ENCODE results near the gene WAPL. TPM values are rescaled to one million over a fixed set of nuclear protein-coding genes. Genes with fewer than 3 reads are reported as not detected.

Gene WAPL
- polyA plus RNA-seq, 1 donor from 2014 or later = 30.6 TPM

GRCh38 chr10:86506499-86506898 is 15.1 kb downstream of the WAPL start:
- H3K4me2 ChIP-seq (ENCODE audit: low read length) = no peak overlapping the region
- TF ChIP-seq SMC3 (conservative IDR thresholded peaks at IDR 0.05; ENCODE audit: poor library complexity) (no peak), MXI1 (conservative IDR thresholded peaks at IDR 0.05; ENCODE audit: poor library complexity, severe bottlenecking) (no peak), TAF1 (IDR thresholded peaks at IDR 0.05; ENCODE audit: low read depth) (no peak), EP300 (conservative IDR thresholded peaks at IDR 0.05; ENCODE audit: poor library complexity, severe bottlenecking) (no peak), EZH2 (IDR thresholded peaks at IDR 0.05; ENCODE audit: borderline replicate concordance, insufficient read depth, low read length, poor library complexity, severe bottlenecking) (no peak), RAD21 (conservative IDR thresholded peaks at IDR 0.05) (no peak), POLR2AphosphoS5 (IDR thresholded peaks at IDR 0.05) (no peak), CTCF (IDR thresholded peaks at IDR 0.05; ENCODE audit: poor library complexity, severe bottlenecking) (no peak)
- TF ChIP-seq, protein P1, sequence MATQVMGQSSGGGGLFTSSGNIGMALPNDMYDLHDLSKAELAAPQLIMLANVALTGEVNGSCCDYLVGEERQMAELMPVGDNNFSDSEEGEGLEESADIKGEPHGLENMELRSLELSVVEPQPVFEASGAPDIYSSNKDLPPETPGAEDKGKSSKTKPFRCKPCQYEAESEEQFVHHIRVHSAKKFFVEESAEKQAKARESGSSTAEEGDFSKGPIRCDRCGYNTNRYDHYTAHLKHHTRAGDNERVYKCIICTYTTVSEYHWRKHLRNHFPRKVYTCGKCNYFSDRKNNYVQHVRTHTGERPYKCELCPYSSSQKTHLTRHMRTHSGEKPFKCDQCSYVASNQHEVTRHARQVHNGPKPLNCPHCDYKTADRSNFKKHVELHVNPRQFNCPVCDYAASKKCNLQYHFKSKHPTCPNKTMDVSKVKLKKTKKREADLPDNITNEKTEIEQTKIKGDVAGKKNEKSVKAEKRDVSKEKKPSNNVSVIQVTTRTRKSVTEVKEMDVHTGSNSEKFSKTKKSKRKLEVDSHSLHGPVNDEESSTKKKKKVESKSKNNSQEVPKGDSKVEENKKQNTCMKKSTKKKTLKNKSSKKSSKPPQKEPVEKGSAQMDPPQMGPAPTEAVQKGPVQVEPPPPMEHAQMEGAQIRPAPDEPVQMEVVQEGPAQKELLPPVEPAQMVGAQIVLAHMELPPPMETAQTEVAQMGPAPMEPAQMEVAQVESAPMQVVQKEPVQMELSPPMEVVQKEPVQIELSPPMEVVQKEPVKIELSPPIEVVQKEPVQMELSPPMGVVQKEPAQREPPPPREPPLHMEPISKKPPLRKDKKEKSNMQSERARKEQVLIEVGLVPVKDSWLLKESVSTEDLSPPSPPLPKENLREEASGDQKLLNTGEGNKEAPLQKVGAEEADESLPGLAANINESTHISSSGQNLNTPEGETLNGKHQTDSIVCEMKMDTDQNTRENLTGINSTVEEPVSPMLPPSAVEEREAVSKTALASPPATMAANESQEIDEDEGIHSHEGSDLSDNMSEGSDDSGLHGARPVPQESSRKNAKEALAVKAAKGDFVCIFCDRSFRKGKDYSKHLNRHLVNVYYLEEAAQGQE (IDR thresholded peaks at IDR 0.05; ENCODE audit: borderline replicate concordance) = no peak
- no peaks in the 10 kb centered on the region for H3F3A ChIP-seq (ENCODE audit: insufficient read depth, low read length, poor library complexity, severe bottlenecking)
- no peaks in the 10 kb centered on the region for H3K36me3 ChIP-seq (ENCODE audit: insufficient read depth, low read length)
- no peaks in the 10 kb centered on the region for H4K20me1 ChIP-seq (ENCODE audit: insufficient read depth)
- H3K9ac ChIP-seq (ENCODE audit: low read length) = no peak overlapping the region
- no peak overlapping the region for H3K27ac ChIP-seq (ENCODE audit: low read length)
- H3K9me2 ChIP-seq (ENCODE audit: insufficient read depth, low read length) = no peaks in the 10 kb centered on the region
- H3K4me3 ChIP-seq (ENCODE audit: low read length) = no peak overlapping the region
- no peaks in the 10 kb centered on the region for H3K9me3 ChIP-seq (ENCODE audit: low read length)
- no peak overlapping the region for H2AFZ ChIP-seq (ENCODE audit: low read depth, low read length)
- H3K27me3 ChIP-seq (ENCODE audit: insufficient read depth, low read depth, low read length) = no peaks in the 10 kb centered on the region
- peaks cover 57% of the 10 kb centered on the region for H3K79me2 ChIP-seq (replicated peaks; ENCODE audit: insufficient read depth, low read length)

GRCh38 chr10:86506062-86506461 is 15.5 kb downstream of the WAPL start:
- Histone ChIP-seq H2AFZ (ENCODE audit: low read depth, low read length) (no peak overlapping the region), H3K79me2 (replicated peaks; ENCODE audit: insufficient read depth, low read length) (peaks cover 55% of the 10 kb centered on the region), H4K20me1 (ENCODE audit: insufficient read depth) (no peaks in the 10 kb centered on the region), H3K9me3 (ENCODE audit: low read length) (no peaks in the 10 kb centered on the region), H3K27ac (ENCODE audit: low read length) (no peak overlapping the region), H3K36me3 (ENCODE audit: insufficient read depth, low read length) (no peaks in the 10 kb centered on the region), H3K27me3 (ENCODE audit: insufficient read depth, low read depth, low read length) (no peaks in the 10 kb centered on the region), H3K9ac (ENCODE audit: low read length) (no peak overlapping the region), H3K9me2 (ENCODE audit: insufficient read depth, low read length) (no peaks in the 10 kb centered on the region), H3K4me2 (ENCODE audit: low read length) (no peak overlapping the region), H3F3A (ENCODE audit: insufficient read depth, low read length, poor library complexity, severe bottlenecking) (no peaks in the 10 kb centered on the region), H3K4me3 (ENCODE audit: low read length) (no peak overlapping the region)
- TF ChIP-seq, protein P1 (IDR thresholded peaks at IDR 0.05; ENCODE audit: borderline replicate concordance) = no peak
- TF ChIP-seq RAD21 (conservative IDR thresholded peaks at IDR 0.05) (no peak), EZH2 (IDR thresholded peaks at IDR 0.05; ENCODE audit: borderline replicate concordance, insufficient read depth, low read length, poor library complexity, severe bottlenecking) (no peak), MXI1 (conservative IDR thresholded peaks at IDR 0.05; ENCODE audit: poor library complexity, severe bottlenecking) (no peak), EP300 (conservative IDR thresholded peaks at IDR 0.05; ENCODE audit: poor library complexity, severe bottlenecking) (no peak), TAF1 (IDR thresholded peaks at IDR 0.05; ENCODE audit: low read depth) (no peak), CTCF (IDR thresholded peaks at IDR 0.05; ENCODE audit: poor library complexity, severe bottlenecking) (no peak), SMC3 (conservative IDR thresholded peaks at IDR 0.05; ENCODE audit: poor library complexity) (no peak), POLR2AphosphoS5 (IDR thresholded peaks at IDR 0.05) (no peak)

Data from neural cell (in vitro differentiated cells).